SJSA1 (cell line): Measurements from ENCODE around the gene SMIM9. TPM values are rescaled to one million over a fixed set of nuclear protein-coding genes. Genes with fewer than 3 reads are reported as not detected.
"Not testable (repeated sequence)": the region's sequence is repeated elsewhere in the genome, so short reads cannot be mapped to it uniquely, and the experiment has no call there.

Experiments
- DNase-seq, 2 experiments: peaks; one replicate each; pipeline ENCODE4 v3.0.0-alpha.2; 2015 to 2020; ENCODE audit warnings: low spot score in 2 of 2, low read depth in 1 of 2
- H3K27ac ChIP-seq: fragments of 250-450 bp; sonication (Bioruptor Pico); 2 replicates; pipeline ENCODE4 v1.5.1; 2020; ENCODE audit warnings: mild to moderate bottlenecking, moderate library complexity
- H3K27me3 ChIP-seq: fragments of 250-450 bp; sonication (Bioruptor Pico); replicated peaks from 2 replicates; pipeline ENCODE4 v1.5.1; 2020; ENCODE audit warnings: mild to moderate bottlenecking, moderate library complexity
- H3K36me3 ChIP-seq: fragments of 250-450 bp; sonication (Bioruptor Pico); 2 replicates; pipeline ENCODE4 v1.5.1; 2020; ENCODE audit warnings: mild to moderate bottlenecking
- H3K4me1 ChIP-seq: fragments of 250-450 bp; sonication (Bioruptor Pico); replicated peaks from 2 replicates; pipeline ENCODE4 v1.6.1; 2021; ENCODE audit warnings: mild to moderate bottlenecking
- H3K4me3 ChIP-seq: fragments of 250-450 bp; sonication (Bioruptor Pico); 2 replicates; pipeline ENCODE4 v1.5.1; 2020; ENCODE audit warnings: mild to moderate bottlenecking
- H3K9me3 ChIP-seq: fragments of 250-450 bp; sonication (Bioruptor Pico); replicated peaks from 2 replicates; pipeline ENCODE4 v1.5.1; 2020; ENCODE audit warnings: mild to moderate bottlenecking
- total RNA-seq: library from RNA; depleted of rRNA; stranded (reverse); fragments of >200 nt; shearing (Covaris generic); gene quantifications from 2 replicates; pipeline ENCODE4 v1.2.3, GENCODE V29; 2014

SMIM9 gene
- total RNA-seq, 1 experiment from 2014 or later, result not detected

DNA sequence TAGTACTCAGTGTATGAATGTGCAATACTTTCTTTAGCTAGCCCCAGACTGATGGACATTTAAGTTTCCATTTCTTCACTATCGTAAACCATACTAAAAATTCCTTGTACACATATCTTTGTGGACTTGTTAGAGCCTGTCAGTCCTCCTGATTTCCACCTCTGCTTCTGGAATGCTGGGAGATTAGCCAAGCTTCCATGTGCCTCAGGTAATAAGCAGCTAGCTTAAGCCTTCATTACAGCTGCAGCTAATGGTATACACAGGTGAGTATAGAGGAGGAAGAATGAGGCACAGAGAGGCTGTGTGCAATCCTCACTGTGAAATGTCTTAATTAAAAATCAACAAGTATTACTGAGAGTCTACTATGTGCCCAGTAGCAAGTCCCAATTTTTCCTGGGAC, 9.8 kb downstream of the SMIM9 start:
- no peak for DNase-seq

DNA sequence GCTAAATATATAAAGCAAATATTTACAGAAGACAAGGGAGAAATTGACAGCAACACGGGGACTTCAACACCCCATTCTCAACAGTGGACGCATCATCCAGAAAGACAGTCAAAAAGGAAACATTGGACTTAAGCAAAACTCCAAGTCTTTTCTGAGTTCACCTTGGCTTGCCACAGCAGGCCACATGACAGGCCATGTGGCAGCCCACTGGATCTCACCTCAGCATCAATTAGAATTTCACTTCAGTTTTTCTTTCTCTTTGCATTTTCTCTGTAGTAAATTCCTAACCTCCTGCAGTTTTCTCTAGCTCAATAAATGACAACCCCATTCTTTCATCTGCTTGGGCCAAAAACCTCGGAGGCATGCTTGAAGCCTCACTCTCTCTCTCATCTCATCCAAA, 12.4 kb downstream of the SMIM9 start:
- Histone ChIP-seq H3K36me3 (no peaks in the 10 kb centered on the region), H3K27ac (no peak overlapping the region), H3K9me3 (no peaks in the 10 kb centered on the region), H3K4me3 (no peak overlapping the region), H3K4me1 (no peaks in the 10 kb centered on the region), H3K27me3 (no peaks in the 10 kb centered on the region)
- no peak for DNase-seq

More for the DNA sequence above, 9.8 kb downstream of the SMIM9 start:
- Histone ChIP-seq H3K36me3 (no peaks in the 10 kb centered on the region), H3K27me3 (no peaks in the 10 kb centered on the region), H3K9me3 (no peaks in the 10 kb centered on the region), H3K4me3 (no peak overlapping the region), H3K27ac (no peak overlapping the region), H3K4me1 (no peaks in the 10 kb centered on the region)

DNA sequence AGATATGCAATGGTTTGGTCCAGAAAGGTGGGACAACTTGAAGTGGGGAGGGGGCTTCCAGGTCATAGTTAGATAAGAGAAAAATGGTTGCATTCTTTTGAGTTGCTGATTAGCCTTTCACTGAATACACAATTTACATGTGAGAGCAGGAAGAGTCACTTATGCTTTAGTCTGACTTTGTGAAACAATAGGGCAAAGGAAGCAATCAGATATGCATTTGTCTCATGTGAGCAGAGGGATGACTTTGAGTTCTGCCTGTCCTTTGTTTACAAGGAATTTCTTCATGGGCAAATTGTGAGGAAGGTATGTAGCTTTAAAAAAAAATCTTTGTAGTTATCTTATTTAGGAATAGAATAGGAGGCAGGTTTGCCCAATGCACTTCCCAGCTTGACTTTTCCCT, 12.9 kb downstream of the SMIM9 start:
- H3K36me3 ChIP-seq, result no peaks in the 10 kb centered on the region
- no peaks in the 10 kb centered on the region for H3K4me1 ChIP-seq
- no peaks in the 10 kb centered on the region for H3K9me3 ChIP-seq
- H3K27ac ChIP-seq, result no peak overlapping the region
- no peaks in the 10 kb centered on the region for H3K27me3 ChIP-seq
- H3K4me3 ChIP-seq, result no peak overlapping the region
- DNase-seq, result no peak

DNA sequence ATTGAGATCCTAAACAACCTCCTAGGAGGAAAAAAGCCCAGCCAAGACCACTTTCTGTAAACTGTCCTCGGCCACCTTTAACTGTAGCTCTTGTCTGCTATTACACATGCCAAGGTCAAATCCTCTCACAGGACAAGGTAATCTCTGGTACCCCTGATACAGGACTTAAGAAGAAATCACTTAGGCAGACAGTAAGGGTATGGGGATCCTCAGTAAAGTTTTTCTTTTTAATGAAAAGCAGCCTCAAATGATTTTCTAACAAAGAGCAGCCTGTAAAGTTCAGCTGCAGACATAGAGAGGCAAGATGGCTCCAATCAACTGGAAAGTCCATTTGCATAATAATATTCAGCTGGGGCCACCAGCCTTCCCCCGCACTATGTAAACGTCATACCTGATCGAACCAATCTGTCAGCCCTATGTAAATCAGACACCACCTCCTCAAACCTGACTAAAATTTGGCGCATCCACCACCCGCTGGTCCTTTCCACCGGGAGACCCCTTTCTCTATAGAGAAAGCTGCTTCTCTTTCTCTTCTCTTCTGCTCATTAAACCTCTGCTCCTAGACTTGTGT, 14.6 kb downstream of the SMIM9 start:
- Histone ChIP-seq H3K4me3 (no peak overlapping the region), H3K27ac (no peak overlapping the region), H3K36me3 (no peaks in the 10 kb centered on the region), H3K27me3 (no peaks in the 10 kb centered on the region), H3K9me3 (no peaks in the 10 kb centered on the region), H3K4me1 (no peaks in the 10 kb centered on the region; the same call in 1 of the 2 replicates)
- no peak for DNase-seq

DNA sequence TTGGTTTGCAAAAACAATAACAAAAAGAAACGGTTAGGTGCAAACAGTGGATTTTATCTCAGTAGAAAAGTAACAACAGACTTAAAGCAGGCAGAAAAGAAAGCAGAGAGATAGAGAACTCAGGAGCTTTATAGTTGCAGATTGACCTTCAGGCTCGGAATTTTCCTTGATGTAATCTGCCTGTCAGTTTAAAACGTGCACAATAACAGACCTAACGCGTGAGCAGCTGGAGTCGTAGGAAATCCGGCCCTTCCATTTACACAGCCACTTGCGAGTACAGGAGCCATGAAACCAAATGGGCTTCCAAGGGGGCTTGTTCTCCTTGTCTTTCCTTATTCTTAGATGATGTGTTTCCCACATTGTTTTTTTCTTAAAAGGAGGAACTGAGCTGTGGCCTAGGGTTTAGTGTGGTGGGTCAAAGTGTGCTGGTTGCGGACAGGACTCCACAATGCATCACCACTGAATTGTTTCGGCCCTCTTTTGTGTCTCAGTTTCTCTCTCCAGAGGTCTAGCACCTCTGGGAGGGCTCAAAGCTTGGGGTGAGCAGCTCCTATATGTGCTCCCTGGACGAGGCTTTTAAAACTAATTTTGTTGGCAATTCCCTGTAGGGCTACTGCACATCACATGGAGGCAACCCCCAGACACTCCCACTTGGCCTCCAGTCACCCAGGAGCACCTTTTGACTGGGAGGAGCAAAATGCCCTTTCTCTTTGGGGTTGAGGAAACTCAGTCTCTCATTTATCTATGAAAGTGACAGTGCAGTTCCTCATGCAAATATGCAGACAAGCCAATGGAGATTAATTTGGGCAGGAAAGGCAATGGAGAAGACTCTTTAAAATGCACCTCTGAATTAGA, 15.3 kb downstream of the SMIM9 start:
- H3K36me3 ChIP-seq, result no peaks in the 10 kb centered on the region
- no peak for DNase-seq
- H3K4me1 ChIP-seq, result no peaks in the 10 kb centered on the region; the same call in 1 of the 2 replicates

DNA sequence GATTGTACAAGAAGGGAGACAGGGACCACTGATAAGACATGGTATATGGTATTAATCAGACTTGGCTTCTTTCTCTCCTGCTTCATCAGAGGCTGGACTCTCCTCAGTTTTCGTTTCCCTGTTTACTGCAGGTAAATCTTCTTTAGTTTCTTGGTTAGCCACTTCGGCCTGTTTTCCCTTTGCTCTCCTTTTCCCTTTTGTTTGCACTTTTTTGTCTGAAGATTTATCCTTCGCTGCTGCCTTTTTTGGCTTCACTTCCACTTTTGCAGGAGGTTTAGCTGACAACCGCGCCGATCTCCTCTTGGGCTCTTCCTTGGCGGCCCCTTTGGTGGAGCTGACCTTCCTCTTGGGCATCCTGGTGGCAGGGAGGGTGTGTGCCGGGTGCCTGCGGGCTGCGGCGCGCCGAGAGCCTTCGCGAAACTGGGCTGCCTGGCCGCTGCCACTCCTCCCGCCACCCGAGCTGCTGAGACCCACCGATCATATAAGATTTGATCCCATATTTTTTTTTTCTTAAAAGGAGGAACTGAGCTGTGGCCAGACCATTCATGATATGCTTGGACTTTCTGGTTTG, 17.3 kb downstream of the SMIM9 start:
- H3K4me3 ChIP-seq, H3K27ac ChIP-seq, H3K36me3 ChIP-seq, H3K9me3 ChIP-seq, H3K4me1 ChIP-seq, DNase-seq, H3K27me3 ChIP-seq: not testable (repeated sequence)

More for the DNA sequence above, 15.3 kb downstream of the SMIM9 start:
- H3K27ac ChIP-seq, result no peak overlapping the region
- no peaks in the 10 kb centered on the region for H3K9me3 ChIP-seq
- no peaks in the 10 kb centered on the region for H3K27me3 ChIP-seq
- H3K4me3 ChIP-seq, result no peak overlapping the region

DNA sequence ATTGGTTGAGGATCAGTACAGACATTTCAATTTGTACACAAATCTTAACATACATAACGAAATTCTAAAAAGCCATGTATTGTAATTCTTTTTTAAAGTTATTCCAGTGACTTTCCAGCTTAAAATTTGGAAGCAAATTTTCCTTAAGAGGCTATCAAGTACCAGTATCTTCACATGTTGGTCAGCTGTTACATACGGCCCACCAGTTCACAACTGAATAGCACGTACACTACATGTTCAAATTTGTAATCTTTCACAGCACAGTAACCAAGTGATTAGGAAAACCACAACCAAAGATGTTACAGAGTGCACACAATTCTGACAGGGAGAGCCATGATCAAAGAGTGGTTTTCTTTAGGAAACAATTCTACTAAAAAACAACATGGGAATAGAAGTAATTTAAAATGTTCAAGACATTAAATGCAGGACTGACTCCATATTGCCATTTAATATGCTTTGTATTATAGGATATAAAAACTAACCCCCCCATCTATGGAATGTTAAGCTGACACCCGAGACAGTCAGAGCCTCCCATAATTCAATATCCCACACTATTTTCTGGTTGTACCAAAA, 18.1 kb downstream of the SMIM9 start:
- not testable (repeated sequence) for H3K9me3 ChIP-seq, H3K27me3 ChIP-seq, H3K4me3 ChIP-seq, H3K27ac ChIP-seq, H3K36me3 ChIP-seq, DNase-seq, H3K4me1 ChIP-seq

DNA sequence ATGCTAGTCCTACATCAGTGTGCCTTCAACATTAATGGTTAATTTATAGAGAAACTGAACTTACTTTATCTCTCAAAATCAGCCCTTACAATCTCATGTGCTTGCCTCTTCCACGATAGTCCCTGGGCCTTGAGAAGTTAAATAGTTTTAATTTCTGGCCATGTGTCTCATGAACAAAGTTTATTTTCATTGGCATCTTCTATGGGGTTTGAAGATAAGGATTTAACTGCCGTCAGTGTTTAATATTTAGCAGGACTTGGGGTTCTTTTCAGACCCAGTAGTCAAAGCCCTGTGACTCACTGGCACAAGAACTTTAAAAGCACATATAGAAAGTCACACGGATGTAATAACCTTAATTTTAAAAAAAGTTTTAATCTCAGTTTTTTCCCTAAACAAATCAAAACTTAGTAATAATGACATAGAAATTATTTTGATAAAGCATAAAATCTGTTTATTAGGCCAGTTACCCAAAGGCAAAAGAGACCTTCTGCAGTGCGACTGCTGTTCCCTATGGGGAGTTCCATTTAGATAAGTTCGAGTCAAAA, 19.1 kb downstream of the SMIM9 start:
- no peak for DNase-seq
- Histone ChIP-seq H3K9me3 (no peaks in the 10 kb centered on the region), H3K36me3 (no peaks in the 10 kb centered on the region), H3K4me1 (no peaks in the 10 kb centered on the region; the same call in 1 of the 2 replicates), H3K27me3 (no peaks in the 10 kb centered on the region), H3K4me3 (no peak overlapping the region), H3K27ac (no peak overlapping the region)

DNA sequence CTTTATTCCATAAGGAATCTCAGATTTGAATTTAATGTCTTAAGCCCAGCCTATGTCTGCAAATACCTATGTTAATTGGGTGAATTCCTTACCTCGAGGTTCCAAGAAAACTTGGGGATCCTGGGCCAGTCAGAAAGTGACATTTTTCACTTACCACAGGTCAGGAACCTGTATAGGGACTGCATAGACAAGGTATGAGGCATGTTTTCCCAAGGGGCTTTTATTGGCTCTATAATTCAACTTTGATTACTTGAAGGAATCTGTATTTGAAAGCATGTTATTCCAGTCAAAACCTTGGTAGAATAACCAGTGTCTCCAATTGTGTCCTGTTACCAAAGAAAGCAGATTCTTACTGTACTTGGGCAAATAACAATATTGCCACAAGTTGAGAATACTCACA, 20.7 kb downstream of the SMIM9 start:
- Histone ChIP-seq H3K4me3 (no peak overlapping the region), H3K4me1 (no peaks in the 10 kb centered on the region; the same call in 1 of the 2 replicates), H3K9me3 (no peaks in the 10 kb centered on the region), H3K27me3 (no peaks in the 10 kb centered on the region), H3K27ac (no peak overlapping the region), H3K36me3 (no peaks in the 10 kb centered on the region)
- DNase-seq, result no peak

DNA sequence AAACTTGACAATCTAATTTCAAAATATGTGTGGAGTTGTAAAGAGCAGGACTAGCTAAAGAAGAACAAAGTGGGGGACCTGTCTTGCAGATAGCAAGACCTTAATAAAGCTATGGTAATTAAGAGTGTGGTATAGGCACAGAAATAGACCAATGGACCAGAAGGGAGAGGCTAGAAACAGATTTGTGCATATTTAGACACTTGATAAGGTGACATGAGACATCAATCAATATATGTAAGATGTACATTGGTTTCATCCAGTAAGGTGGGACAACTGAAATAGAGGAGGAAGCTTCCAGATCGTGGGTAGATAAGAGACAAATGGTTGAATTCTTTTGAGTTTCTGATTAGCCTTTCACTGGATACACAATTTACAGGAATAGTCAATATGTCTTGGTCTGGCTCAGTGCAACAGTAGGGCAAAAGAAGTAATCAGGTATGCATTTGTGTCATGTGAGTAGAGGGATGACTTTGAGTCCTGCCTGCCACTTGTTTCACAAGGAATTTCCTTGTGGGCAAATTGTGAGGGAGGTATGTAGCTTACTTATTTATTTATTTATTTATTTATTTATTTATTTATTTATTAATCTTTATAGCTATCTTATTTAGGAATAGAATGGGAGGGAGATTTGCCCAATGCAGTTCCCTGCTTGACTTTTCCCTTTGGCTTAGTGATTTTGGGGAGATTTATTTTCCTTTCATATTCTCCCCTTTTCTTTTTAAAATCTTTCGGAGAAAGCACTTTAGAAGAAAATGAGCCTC, 21.9 kb downstream of the SMIM9 start:
- H3K4me1 ChIP-seq, result no peaks in the 10 kb centered on the region; the same call in 1 of the 2 replicates
- DNase-seq, result no peak

DNA sequence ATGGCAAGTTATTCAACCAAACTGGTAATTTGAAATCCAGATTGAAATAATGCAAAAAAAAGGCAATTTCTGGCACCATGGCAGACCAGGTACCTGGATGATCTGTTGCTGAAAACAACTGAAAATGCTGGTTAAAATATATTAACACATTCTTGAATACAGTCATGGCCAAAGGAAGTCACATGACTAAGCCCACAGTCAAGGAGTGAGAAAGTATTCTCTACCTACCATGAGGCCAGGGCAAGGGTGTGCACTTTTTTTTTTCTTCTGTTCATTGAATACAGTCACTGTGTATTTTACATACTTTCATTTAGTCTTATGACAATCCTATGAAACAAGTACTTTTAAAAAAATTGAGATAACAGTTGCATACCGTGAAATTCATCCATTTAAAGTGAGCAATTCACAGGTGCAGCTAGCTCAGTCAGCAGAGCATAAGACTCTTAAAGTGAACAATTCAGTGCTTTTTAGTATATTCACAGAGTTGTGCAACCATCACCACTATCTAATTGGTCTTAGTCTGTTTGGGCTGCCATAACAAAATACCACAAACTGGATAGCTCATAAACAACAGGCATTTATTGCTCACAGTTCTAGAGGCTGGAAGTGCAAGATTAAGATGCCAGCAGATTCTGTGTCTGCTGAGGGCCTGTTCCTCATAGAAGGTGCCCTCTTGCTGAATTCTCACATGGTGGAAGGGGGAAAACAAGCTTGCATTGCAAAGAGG, 24.4 kb downstream of the SMIM9 start:
- Histone ChIP-seq H3K27ac (no peak overlapping the region), H3K9me3 (no peaks in the 10 kb centered on the region), H3K4me1 (peaks cover 4% of the 10 kb centered on the region; the same call in 1 of the 2 replicates), H3K27me3 (no peaks in the 10 kb centered on the region), H3K4me3 (no peak overlapping the region), H3K36me3 (no peaks in the 10 kb centered on the region)
- no peak for DNase-seq

More for the DNA sequence above, 21.9 kb downstream of the SMIM9 start:
- Histone ChIP-seq H3K4me3 (no peak overlapping the region), H3K27ac (no peak overlapping the region), H3K9me3 (no peaks in the 10 kb centered on the region), H3K27me3 (no peaks in the 10 kb centered on the region), H3K36me3 (no peaks in the 10 kb centered on the region)

DNA sequence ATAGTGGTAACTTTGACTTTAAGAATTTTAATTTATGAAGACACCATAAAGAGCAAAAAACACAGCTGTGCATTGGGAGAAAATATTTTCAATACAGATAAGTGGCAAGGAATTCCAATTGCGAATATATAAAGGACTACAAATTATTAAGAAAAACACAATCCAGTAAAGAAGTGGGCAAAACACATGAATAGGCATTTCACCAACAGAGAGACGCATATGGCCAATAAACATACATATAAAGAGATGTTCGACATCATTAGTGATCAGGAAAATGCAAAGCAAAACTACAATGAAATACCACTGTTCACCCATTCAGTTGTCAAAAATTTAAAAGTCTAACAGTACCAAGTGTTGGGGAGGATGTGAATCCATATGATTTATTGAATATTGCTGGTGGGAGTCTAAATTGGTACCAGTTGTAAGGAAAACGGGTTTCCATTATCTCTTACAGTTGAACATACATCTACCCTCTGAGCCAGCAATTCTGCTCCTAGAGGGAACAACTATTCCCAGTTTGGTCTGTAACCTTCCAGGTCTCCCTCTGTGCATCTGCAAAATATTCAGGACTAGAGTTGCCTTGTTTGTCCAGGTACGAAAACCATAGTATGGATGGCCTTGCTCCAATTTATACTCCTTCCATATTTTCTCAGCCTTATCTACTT, 27.5 kb downstream of the SMIM9 start:
- Histone ChIP-seq H3K27me3 (no peaks in the 10 kb centered on the region), H3K9me3 (no peaks in the 10 kb centered on the region), H3K4me3 (no peak overlapping the region), H3K4me1 (peaks cover 9% of the 10 kb centered on the region), H3K27ac (no peak overlapping the region), H3K36me3 (no peaks in the 10 kb centered on the region)
- DNase-seq, result no peak
